Measurements from ENCODE around the gene IL5RA.

DNA sequence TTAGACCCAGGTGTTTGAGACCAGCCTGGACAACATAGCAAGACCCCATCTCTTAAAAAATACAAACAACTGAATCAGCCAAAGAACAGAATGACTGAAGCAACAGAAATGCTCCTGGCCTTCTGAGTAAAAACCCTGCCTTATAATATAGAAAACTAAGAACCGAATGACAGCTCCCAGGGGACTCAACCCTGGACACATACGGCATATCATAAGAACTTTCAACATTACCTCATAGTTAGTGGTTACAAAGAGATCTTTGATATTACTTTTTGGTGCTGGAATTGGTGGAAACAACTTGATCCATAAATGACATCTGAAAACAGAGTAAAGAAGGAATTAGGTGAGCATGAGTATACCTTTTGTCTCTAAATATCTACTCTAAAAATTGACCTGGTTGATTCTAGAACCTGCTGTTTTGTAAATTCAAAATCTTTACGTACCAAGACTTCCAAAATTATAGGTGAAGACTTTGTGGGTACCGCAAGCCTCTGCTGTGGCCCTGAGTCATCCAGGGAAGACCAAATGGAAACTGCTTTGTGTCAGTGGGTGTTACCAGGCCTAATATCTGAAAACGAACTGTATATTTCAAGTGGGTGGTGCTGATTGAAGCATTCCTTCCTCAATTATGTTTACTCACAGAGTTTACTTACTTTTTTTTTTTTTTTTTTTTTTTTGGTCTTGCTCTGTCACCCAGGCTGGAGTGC is 35.5 kb downstream of the IL5RA start:
- TF ChIP-seq, protein P1, sequence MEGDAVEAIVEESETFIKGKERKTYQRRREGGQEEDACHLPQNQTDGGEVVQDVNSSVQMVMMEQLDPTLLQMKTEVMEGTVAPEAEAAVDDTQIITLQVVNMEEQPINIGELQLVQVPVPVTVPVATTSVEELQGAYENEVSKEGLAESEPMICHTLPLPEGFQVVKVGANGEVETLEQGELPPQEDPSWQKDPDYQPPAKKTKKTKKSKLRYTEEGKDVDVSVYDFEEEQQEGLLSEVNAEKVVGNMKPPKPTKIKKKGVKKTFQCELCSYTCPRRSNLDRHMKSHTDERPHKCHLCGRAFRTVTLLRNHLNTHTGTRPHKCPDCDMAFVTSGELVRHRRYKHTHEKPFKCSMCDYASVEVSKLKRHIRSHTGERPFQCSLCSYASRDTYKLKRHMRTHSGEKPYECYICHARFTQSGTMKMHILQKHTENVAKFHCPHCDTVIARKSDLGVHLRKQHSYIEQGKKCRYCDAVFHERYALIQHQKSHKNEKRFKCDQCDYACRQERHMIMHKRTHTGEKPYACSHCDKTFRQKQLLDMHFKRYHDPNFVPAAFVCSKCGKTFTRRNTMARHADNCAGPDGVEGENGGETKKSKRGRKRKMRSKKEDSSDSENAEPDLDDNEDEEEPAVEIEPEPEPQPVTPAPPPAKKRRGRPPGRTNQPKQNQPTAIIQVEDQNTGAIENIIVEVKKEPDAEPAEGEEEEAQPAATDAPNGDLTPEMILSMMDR (IDR thresholded peaks at IDR 0.05; ENCODE audit: poor library complexity) = no peak
- TF ChIP-seq EZH2 (IDR thresholded peaks at IDR 0.05; ENCODE audit: borderline replicate concordance) (no peak), EZH2phosphoT487 (IDR thresholded peaks at IDR 0.05; ENCODE audit: low read depth, severe bottlenecking, unreplicated experiment) (no peak)

Measured in hepatocyte (in vitro differentiated cells).